Hepatocyte (in vitro differentiated cells): ENCODE measurements around the gene PLPPR1.

Experiments
- EZH2 ChIP-seq: fragments of 200-600 bp; sonication (generic); IDR thresholded peaks from 2 replicates; pipeline ENCODE4 v1.6.1; 2016; ENCODE audit warnings: antibody characterized with exemption, mild to moderate bottlenecking, borderline replicate concordance
- EZH2phosphoT487 ChIP-seq: fragments of 200-600 bp; sonication (generic); IDR thresholded peaks from one replicate; pipeline ENCODE4 v1.6.1; 2018; ENCODE audit warnings: antibody characterized with exemption, mild to moderate bottlenecking, low read depth, moderate library complexity; ENCODE audit not compliant: unreplicated experiment, severe bottlenecking
- TF ChIP-seq, protein P1 (sequence below): fragments of 200-600 bp; sonication (generic); IDR thresholded peaks from 2 replicates; pipeline ENCODE4 v1.5.1; 2016; ENCODE audit warnings: antibody characterized with exemption, mild to moderate bottlenecking; ENCODE audit not compliant: poor library complexity

DNA sequence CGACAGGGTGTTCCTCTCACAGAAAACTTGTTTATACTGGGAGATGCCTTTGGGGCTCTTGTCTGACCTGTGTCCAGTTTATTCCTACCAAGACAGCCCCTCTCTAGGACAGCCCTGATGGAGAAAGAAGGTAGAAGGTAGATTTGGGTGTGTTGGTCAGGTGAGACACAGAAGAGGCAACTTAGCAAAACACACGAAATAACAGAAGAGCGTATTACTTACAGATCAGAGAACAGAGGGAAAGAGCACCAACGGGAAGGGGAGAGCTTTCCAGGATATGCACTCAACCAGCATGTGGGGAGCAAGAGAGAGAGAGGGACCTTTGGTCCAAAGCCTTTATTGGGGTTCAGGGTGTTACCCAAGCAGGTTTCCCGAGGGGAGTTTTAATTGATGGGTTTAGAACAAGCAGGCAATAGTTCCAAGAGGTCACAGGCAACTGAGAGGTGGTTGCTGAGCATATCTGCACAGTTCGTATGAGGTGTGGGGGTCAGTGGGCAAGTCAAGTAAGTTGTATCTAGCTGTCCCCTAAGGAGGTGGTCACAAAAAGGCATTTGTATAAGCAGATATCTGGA, 324.5 kb downstream of the PLPPR1 start:
- no peak for TF ChIP-seq EZH2
- TF ChIP-seq, protein P1, sequence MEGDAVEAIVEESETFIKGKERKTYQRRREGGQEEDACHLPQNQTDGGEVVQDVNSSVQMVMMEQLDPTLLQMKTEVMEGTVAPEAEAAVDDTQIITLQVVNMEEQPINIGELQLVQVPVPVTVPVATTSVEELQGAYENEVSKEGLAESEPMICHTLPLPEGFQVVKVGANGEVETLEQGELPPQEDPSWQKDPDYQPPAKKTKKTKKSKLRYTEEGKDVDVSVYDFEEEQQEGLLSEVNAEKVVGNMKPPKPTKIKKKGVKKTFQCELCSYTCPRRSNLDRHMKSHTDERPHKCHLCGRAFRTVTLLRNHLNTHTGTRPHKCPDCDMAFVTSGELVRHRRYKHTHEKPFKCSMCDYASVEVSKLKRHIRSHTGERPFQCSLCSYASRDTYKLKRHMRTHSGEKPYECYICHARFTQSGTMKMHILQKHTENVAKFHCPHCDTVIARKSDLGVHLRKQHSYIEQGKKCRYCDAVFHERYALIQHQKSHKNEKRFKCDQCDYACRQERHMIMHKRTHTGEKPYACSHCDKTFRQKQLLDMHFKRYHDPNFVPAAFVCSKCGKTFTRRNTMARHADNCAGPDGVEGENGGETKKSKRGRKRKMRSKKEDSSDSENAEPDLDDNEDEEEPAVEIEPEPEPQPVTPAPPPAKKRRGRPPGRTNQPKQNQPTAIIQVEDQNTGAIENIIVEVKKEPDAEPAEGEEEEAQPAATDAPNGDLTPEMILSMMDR, result no peak
- no peak for TF ChIP-seq EZH2phosphoT487
